ENCODE data around the gene WDR7.

DNA sequence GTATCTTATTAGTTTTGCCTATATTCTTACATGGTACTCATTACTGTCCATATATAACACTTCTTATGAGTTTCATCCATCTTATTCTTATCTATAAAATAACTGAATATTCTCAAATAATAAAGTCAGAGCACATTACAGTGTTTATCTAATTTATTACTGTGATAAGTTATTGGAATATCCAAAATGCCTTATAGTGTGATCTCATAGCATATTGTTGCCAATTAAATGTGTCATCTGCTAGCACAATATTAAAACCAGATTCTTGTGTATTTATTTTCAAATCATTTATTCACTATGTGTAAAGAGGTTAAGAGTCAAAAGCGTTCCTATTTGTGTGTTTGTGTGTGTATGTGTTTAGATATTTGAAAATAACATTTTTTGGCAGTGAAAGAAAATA, 151.9 kb downstream of the WDR7 start:
- TF ChIP-seq, protein P1, sequence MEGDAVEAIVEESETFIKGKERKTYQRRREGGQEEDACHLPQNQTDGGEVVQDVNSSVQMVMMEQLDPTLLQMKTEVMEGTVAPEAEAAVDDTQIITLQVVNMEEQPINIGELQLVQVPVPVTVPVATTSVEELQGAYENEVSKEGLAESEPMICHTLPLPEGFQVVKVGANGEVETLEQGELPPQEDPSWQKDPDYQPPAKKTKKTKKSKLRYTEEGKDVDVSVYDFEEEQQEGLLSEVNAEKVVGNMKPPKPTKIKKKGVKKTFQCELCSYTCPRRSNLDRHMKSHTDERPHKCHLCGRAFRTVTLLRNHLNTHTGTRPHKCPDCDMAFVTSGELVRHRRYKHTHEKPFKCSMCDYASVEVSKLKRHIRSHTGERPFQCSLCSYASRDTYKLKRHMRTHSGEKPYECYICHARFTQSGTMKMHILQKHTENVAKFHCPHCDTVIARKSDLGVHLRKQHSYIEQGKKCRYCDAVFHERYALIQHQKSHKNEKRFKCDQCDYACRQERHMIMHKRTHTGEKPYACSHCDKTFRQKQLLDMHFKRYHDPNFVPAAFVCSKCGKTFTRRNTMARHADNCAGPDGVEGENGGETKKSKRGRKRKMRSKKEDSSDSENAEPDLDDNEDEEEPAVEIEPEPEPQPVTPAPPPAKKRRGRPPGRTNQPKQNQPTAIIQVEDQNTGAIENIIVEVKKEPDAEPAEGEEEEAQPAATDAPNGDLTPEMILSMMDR (IDR thresholded peaks at IDR 0.05) = no peak
- no peak for TF ChIP-seq ZFX (IDR thresholded peaks at IDR 0.05; ENCODE audit: borderline replicate concordance)
